ENCODE measurements around the gene KIF13A.
"Not testable (repeated sequence)": the region's sequence is repeated elsewhere in the genome, so short reads cannot be mapped to it uniquely, and the experiment has no call there.

Gene KIF13A

DNA sequence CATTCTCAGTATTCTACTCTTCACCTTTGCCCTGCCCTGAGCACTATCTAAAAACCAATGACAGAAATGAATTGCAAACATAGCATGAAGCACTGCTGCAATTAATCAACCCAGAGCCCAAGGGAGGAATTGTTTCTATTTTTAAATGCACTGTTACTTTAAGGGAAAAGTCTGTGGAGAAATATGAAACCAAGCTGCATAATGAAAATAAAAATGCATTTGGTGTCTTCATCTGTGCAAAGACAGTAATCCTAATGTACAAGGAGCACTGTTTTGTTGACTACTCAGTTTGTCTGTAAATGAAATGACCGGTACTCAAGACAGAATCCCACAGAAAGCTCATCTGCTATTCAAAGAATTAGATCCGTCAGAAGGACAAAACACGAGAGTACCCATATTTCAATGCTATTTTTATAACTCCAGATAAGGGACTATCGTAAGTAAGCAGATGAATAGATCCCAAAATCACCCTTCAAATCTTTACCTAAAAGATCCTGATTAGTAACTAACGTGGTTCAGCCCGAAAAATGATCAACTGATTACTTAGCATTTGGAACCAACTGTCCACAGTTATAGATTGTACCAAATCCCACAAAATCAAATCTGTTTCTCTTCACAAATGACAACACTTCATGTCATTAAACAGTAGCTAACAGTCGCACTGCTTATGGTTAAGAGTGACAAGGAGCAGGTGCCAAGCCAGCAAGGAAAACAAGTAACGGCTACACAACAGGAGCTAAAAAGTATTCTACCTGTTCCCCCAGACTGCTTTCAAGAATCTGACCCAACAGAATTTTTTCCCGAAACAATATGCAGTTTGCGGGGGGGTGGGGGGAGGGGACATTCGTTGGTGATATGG, 2.4 kb downstream of the KIF13A start:
- Mint-ChIP-seq H3K9me3 (no peaks in the 10 kb centered on the region), H3K4me3 (no peak overlapping the region), H3K27me3 (no peaks in the 10 kb centered on the region), H3K27ac (no peak overlapping the region), H3K4me1 (peaks cover 41% of the 10 kb centered on the region), H3K36me3 (no peaks in the 10 kb centered on the region)
- no peak for ATAC-seq

DNA sequence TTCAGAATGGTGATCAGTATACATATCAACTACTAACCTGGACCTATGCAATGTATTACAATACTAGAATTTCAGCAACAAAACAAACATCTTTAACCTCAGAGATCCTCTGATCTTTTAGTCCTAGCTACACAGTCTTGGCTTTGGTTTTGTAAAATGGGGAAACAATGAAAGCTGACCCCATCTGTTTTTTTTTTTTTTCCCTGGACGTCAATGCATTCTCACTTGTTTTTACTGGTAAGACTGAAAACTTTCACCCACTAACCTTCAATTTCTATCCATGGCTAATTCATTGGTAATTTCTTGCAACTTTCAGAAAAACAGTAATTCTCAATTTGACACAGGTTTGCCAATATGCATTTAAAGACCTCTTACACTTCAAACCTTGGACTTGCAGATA, 3.0 kb downstream of the KIF13A start:
- Mint-ChIP-seq H3K27ac (peak overlapping the region; percentile 15), H3K4me3 (no peak overlapping the region), H3K4me1 (peaks cover 47% of the 10 kb centered on the region), H3K9me3 (no peaks in the 10 kb centered on the region), H3K36me3 (no peaks in the 10 kb centered on the region), H3K27me3 (no peaks in the 10 kb centered on the region)
- ATAC-seq, result no peak

DNA sequence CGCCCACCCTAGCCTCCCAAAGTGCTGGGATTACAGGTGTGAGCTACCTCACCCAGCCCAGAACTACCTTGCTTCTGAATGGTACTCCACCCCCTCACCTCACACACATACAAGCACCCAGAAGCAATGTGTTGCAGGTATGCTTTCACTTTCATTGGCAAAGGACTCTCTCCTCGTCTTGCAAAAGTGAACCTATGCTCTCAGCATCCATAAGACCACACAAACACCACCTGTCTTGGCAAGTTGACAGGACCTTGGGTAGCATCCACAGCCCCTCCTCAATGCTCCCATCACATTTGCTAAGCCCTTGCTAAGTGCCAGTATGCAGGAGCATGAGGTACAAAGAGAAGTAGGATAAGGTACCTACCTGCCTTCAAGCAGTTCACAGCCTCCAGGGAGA, 3.7 kb downstream of the KIF13A start:
- Mint-ChIP-seq H3K4me3 (peak overlapping the region; percentile 33), H3K27ac (peak overlapping the region; percentile 15), H3K4me1 (peaks cover 50% of the 10 kb centered on the region), H3K27me3 (no peaks in the 10 kb centered on the region), H3K36me3 (no peaks in the 10 kb centered on the region), H3K9me3 (no peaks in the 10 kb centered on the region)
- ATAC-seq, result no peak

DNA sequence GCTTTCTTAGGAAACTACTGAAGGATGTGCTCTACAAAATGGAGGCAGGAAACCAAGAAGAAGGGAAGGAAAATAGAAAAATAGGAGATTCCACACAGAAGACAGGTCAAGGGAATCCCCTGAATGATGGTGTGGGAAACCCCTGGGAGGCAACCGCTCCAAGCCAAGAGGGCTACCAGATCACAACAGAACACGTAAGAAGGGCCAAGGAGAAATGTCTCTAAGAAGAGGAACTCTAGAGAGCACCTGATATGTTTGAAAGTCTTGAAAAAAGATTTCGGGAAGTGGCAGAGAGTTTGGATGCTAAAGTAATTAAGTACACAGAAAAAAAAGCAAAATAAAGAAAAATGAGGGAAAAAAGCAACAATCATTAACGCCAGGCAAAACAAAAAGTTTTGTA, 7.1 kb downstream of the KIF13A start:
- Mint-ChIP-seq H3K36me3 (no peaks in the 10 kb centered on the region), H3K4me1 (peaks cover 34% of the 10 kb centered on the region), H3K4me3 (peak overlapping the region; percentile 37), H3K9me3 (no peaks in the 10 kb centered on the region), H3K27ac (peak overlapping the region; percentile 38), H3K27me3 (no peaks in the 10 kb centered on the region)
- peak; percentile 54 for ATAC-seq

DNA sequence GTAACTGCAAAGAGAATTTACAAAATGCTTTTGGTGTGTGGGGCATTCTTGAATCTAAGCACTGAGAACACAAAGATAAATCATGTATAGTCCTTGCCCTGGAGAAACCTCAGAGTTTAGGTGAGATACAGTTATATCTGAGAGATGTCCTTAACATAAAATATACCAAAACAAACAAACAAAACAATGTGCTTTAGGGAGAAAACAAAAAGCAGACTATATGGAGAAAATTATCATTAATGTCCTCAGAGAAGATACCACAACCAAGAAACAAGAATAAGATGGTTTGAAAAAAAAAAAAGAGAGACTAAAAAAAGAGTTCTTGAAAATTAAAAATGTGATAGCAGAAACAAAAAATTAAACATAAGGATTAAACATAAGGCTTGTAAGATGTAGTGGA, 8.0 kb downstream of the KIF13A start:
- ATAC-seq, result no peak
- Mint-ChIP-seq H3K4me1 (peaks cover 29% of the 10 kb centered on the region), H3K9me3 (no peaks in the 10 kb centered on the region), H3K4me3 (no peak overlapping the region), H3K27me3 (no peaks in the 10 kb centered on the region), H3K36me3 (no peaks in the 10 kb centered on the region), H3K27ac (peak overlapping the region; percentile 38)

DNA sequence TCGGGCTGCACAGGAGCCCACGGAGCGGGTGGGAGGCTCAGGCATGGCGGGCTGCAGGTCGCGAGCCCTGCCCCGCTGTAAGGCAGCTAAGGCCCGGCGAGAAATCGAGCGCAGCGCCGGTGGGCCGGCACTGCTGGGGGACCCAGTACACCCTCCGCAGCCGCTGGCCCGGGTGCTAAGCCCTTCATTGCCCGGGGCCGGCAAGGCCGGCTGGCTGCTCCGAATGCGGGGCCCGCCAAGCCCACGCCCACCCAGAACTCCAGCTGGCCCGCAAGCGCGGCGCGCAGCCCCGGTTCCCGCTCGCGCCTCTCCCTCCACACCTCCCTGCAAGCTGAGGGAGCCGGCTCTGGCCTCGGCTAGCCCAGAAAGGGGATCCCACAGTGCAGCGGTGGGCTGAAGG, 11.2 kb downstream of the KIF13A start:
- not testable (repeated sequence) for H3K36me3 Mint-ChIP-seq, ATAC-seq, H3K27me3 Mint-ChIP-seq, H3K9me3 Mint-ChIP-seq, H3K4me3 Mint-ChIP-seq, H3K27ac Mint-ChIP-seq
- H3K4me1 Mint-ChIP-seq, result peaks cover 34% of the 10 kb centered on the region

DNA sequence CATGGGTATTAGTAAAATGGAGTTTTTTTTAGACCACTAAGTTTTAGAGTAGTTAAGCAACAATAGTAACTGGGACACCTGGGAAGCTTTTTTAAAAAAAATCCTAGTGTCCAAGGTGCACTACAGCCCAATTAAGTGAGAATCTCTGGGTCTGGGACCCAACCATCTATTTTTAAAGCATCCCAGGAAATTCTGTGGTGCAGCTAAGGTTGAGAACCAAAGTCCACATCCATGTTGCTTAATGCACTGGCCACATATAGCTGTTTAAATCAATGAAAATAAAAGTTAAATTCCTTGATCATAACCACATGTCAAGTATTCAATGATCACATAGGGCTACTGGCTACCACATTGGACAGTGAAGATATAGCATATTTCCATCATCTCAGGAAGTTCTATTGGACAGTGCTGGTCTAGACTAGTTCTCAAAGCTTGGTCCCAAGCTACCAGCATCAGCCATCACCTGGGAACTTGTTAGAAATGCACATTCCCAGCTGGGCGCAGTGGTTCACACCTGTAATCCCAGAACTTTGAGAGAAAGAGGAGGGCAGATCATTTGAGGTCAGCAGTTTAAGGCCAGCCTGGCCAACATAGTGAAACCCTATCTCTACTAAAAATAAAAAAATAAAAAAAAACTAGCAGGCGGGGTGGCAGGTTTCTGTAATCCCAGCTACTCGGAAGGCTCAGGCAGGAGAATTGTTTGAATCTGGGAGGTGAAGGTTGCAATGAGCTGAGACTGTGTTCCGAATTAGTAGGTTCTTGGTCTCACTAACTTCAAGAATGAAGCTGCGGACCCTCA, 12.7 kb downstream of the KIF13A start:
- peaks cover 21% of the 10 kb centered on the region for H3K4me1 Mint-ChIP-seq
- ATAC-seq, result no peak
- no peaks in the 10 kb centered on the region for H3K9me3 Mint-ChIP-seq

DNA sequence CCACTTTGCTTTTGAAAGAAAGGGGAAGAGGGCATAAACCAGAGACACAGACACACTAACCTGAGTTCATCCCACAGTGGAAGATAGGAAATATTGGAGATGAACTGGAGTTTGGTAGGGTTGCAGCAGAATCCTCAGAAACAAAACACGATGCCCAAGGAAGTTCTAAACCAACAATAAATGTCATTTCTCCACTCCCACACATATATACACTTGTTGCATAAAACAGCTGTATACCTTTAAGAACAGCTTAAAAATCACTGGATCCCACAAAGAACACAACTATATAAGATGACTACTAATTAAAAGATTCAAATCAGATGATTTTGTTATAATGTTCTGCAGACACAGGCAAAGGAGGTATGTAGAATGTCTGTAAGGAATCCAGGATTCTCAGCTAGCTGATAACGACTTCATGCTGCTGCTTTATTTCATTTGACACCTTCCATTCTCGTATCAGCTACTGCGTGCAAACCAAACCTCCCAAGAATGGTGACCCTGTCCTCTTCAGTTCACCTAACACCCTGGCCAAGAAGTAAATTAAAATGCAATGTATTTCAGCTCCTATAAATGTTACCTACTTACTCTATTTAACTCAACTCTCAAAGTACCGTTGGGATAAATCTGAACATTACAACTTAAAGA, 14.3 kb downstream of the KIF13A start:
- no peak for ATAC-seq
- H3K27me3 Mint-ChIP-seq, result no peaks in the 10 kb centered on the region
- no peaks in the 10 kb centered on the region for H3K36me3 Mint-ChIP-seq
- no peak overlapping the region for H3K27ac Mint-ChIP-seq
- peaks cover 14% of the 10 kb centered on the region for H3K4me1 Mint-ChIP-seq
- H3K9me3 Mint-ChIP-seq, result no peaks in the 10 kb centered on the region
- H3K4me3 Mint-ChIP-seq, result no peak overlapping the region

More for the DNA sequence above, 12.7 kb downstream of the KIF13A start:
- H3K36me3 Mint-ChIP-seq, result no peaks in the 10 kb centered on the region
- H3K27me3 Mint-ChIP-seq, result no peaks in the 10 kb centered on the region
- no peak overlapping the region for H3K4me3 Mint-ChIP-seq
- H3K27ac Mint-ChIP-seq, result no peak overlapping the region

DNA sequence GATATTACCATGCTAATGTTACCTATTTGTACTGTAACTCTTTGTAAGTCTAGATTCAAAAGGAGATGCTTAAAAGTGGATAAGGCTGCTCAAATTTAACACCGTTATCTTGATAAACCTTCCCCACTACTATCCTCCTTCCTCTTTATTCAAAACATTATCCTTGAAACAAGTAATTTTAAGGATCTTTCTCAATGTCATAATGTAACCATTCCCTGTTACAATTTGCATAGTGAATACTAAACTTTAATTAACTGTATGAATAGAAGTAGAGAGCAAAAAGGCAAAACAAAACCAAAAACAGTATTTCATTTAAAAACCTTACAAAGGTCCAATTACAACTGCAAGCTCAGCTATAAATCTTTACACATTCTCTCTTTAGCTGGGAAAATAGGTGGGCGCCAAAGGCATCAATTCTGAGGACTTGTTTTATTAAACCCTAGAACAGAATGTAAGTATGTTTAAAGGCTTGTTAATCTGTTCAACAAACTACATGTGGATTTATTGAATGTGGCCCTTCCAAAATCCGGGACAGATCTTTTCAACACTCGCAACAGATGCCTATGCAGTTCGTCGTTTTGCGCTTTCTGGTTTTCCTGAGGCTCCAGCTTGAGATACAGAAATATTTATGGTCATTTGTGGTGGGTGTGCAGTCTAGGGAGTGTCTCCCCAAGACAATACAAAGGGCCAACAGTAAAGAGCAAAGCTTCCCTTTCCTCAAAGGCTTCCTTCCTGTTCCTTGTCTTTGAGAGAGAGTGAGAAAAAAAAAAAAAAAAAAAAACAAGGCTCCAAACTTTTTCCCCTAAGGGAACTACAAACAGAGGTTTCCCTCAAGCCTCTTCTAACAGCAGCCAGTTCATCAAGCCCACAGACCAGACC, 15.1 kb downstream of the KIF13A start:
- H3K36me3 Mint-ChIP-seq, result no peaks in the 10 kb centered on the region

DNA sequence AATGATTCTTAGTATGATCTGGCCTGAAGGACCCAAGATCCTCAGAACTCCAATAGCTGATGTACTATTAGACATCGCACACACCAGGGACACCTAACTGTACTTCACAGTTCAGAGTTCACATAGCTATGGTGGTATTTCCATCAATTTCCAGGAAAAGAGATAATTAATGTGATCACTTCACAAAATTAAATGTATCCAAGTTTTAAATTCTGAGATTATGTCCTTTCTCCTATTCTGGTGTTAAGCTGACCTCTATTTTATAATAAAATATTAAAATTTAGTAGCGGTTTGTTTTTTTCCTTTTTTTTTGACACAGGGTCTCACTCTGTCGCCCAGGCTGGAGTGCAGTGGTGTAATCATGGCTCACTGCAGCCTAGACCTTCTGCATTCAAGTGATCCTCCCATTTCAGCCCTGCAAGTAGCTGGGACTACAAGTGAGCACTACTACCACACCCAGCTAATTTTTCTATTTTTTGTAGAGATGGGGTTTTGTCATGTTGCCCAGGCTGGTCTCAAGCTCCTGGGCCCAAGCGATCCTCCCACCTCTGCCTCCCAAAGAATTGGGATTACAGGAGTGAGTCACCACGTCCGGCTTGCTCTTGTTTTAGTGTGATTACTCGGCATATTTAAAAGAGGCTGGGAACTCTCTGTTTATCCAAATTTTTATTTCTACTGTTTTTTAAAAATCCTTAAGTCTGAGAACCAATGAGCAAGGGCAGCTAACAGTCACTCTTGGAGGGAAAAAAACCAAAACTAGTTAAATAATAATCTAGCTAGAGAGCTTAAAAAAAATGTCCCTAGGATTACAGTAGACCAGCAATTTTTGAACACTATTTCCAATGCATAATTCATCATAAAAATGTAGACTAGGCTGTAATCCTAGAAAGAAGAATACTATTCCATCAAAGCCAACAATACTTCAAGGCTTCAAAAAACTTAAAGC, 16.0 kb downstream of the KIF13A start:
- peaks cover 14% of the 10 kb centered on the region for H3K4me1 Mint-ChIP-seq
- H3K4me3 Mint-ChIP-seq, result no peak overlapping the region
- no peaks in the 10 kb centered on the region for H3K36me3 Mint-ChIP-seq
- H3K27ac Mint-ChIP-seq, result no peak overlapping the region
- no peak for ATAC-seq
- no peaks in the 10 kb centered on the region for H3K9me3 Mint-ChIP-seq
- no peaks in the 10 kb centered on the region for H3K27me3 Mint-ChIP-seq

More for the DNA sequence above, 15.1 kb downstream of the KIF13A start:
- peaks cover 14% of the 10 kb centered on the region for H3K4me1 Mint-ChIP-seq
- no peak for ATAC-seq
- no peak overlapping the region for H3K4me3 Mint-ChIP-seq
- no peaks in the 10 kb centered on the region for H3K9me3 Mint-ChIP-seq
- no peaks in the 10 kb centered on the region for H3K27me3 Mint-ChIP-seq
- no peak overlapping the region for H3K27ac Mint-ChIP-seq

DNA sequence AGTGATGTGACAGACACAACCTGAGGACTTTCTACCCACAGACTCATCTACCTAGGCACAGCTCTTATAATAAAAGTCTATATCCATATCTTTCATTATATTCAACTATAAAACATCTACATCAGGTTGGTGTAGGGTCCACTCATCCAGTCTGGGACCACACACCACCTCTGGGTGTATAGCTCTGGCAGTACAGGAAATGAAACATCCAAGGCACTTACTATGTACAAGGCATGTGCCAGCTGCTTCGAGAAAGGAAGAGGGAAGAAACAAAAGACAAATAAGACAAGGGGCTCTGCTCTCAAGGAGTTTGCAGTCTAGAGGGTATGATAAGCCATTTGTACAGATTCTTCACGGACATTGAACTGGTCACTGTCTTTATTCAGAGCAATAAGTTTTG, 18.6 kb downstream of the KIF13A start:
- ATAC-seq, result no peak
- Mint-ChIP-seq H3K4me1 (peaks cover 14% of the 10 kb centered on the region), H3K4me3 (no peak overlapping the region), H3K36me3 (no peaks in the 10 kb centered on the region), H3K27ac (no peak overlapping the region), H3K9me3 (no peaks in the 10 kb centered on the region), H3K27me3 (no peaks in the 10 kb centered on the region)

DNA sequence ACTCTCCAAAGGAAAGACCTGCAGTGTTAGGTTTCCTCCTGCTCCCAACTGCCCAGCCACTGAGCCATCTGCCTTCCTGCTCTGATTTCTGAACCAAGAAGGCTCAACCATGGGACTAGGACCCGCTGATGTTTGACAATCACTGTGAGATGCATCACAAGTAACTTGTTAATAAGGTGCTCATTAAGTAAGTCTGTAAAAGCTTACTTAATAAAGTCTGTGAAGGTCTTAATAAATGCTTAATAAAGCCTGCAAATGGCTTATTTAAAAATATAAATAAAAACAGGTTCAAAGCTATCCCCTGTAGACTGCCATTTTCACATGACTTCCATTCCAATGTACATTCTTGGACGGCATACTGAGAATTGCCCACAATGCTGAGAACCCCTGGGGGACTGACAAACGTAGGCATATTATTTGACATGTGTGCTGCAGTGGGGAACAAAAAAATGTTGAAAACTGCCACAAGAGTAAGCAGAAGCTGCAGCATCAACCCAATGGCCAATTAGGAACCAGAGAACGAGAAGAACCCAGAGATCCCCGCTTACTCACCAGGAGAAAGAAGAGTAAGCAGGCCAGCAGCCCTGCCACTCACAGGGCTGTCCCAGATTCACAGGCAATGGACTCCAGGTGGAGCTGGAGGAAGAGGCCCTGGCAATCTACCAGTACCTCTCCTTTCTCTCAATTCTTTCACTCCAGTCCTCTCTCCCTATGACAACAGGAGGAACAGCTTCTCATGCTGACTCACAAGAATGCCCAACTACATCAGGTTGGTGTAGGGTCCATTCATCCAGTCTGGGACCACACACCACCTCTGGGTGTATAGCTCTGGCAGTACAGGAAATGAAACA, 19.5 kb downstream of the KIF13A start:
- no peak for ATAC-seq
- H3K36me3 Mint-ChIP-seq, result no peaks in the 10 kb centered on the region
- no peaks in the 10 kb centered on the region for H3K27me3 Mint-ChIP-seq
- no peaks in the 10 kb centered on the region for H3K9me3 Mint-ChIP-seq
- H3K27ac Mint-ChIP-seq, result no peak overlapping the region
- H3K4me3 Mint-ChIP-seq, result no peak overlapping the region
- peaks cover 9% of the 10 kb centered on the region for H3K4me1 Mint-ChIP-seq

DNA sequence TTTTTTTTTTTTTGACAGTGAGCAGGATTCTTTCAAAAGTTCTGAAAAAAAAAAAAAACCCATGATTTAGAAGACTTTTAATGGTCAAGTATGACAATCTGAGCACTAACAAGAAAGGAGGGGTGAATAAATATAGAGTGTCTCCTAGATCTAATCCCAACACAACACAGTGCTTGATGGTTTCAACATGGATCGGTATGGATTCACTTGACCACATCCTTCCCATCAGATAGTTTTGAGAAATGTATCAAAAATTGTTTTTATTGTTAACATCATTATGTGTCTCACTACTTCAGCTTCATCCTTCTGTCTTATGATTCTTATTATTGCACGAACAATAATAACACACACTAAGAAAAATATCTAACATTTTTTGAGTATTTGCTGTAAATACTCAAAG, 21.0 kb downstream of the KIF13A start:
- peaks cover 9% of the 10 kb centered on the region for H3K36me3 Mint-ChIP-seq
- ATAC-seq, result no peak
- no peaks in the 10 kb centered on the region for H3K9me3 Mint-ChIP-seq
- no peak overlapping the region for H3K4me3 Mint-ChIP-seq
- H3K27ac Mint-ChIP-seq, result no peak overlapping the region
- H3K4me1 Mint-ChIP-seq, result peaks cover 14% of the 10 kb centered on the region
- no peaks in the 10 kb centered on the region for H3K27me3 Mint-ChIP-seq
